ENCODE data around the gene CCL13. TPM values are rescaled to one million over a fixed set of nuclear protein-coding genes. Genes with fewer than 3 reads are reported as not detected.

The CCL13 gene
- total and polyA plus RNA-seq, 10 donors: 0.12 to 0.54 TPM; not detected in 8

DNA sequence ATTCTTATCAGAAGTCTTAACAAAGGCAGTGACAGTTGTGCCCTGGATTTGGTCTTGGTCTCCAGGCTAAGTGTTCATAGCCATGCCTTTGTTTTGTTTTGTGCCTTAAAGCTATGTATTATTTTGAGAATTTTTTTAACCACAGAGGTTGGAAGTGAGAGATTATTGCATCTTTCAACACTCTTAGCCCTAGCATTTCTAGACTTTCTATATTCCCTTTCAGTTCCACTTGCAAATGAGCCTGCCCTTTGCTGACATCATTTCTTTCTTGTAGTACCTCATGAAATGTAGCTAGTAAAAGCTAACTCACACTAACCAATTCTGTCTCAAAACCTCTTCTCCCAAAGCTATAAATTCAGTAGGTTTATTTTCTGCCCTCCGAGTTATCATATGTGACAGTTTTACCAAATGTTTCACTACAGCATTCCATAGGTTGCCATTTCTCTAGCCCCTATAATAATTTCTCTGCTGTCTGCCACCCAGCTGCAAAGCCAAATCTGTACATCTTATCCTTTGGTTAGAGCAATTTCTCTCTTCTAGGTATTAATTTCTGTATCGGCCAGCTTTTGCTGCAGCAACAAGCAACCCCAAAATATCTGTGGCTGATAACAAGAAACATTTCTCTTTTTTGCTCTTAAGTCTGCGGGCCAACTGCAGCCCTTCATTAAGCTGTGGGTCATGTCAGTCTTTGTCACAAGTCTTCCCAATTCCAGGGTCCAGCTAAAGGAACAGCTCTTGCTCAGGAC lies 21.0 kb downstream of the CCL13 start:
- DNase-seq: no peak
- peak overlapping the region in 2 of 8 donors; percentile 16 to 21 for H3K27ac ChIP-seq
- H3K4me3 ChIP-seq: no peak overlapping the region
- no peaks in the 10 kb centered on the region for H3K36me3 ChIP-seq
- WGBS, 5 donors: 85 to 92% (median 90%) methylated on average over 3 of the region's 3 CpGs
- no peaks in the 10 kb centered on the region for H3K27me3 ChIP-seq (replicated peaks in 1 of 7)
- TF ChIP-seq POLR2A (IDR thresholded peaks at IDR 0.05) (no peak), POLR2AphosphoS5 (IDR thresholded peaks at IDR 0.05) (no peak)
- TF ChIP-seq, protein P1, sequence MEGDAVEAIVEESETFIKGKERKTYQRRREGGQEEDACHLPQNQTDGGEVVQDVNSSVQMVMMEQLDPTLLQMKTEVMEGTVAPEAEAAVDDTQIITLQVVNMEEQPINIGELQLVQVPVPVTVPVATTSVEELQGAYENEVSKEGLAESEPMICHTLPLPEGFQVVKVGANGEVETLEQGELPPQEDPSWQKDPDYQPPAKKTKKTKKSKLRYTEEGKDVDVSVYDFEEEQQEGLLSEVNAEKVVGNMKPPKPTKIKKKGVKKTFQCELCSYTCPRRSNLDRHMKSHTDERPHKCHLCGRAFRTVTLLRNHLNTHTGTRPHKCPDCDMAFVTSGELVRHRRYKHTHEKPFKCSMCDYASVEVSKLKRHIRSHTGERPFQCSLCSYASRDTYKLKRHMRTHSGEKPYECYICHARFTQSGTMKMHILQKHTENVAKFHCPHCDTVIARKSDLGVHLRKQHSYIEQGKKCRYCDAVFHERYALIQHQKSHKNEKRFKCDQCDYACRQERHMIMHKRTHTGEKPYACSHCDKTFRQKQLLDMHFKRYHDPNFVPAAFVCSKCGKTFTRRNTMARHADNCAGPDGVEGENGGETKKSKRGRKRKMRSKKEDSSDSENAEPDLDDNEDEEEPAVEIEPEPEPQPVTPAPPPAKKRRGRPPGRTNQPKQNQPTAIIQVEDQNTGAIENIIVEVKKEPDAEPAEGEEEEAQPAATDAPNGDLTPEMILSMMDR (IDR thresholded peaks at IDR 0.05 in 8 of 11, conservative IDR thresholded peaks at IDR 0.05 in 3 of 11): no peak
- no peaks in the 10 kb centered on the region for H3K9me3 ChIP-seq
- H3K4me1 ChIP-seq: peaks cover 0 to 27% (median 10%) of the 10 kb centered on the region in 6 donors
- intact Hi-C loops (cut with DNase I; ENCODE audit: low total_unique reads): no loop called here

DNA sequence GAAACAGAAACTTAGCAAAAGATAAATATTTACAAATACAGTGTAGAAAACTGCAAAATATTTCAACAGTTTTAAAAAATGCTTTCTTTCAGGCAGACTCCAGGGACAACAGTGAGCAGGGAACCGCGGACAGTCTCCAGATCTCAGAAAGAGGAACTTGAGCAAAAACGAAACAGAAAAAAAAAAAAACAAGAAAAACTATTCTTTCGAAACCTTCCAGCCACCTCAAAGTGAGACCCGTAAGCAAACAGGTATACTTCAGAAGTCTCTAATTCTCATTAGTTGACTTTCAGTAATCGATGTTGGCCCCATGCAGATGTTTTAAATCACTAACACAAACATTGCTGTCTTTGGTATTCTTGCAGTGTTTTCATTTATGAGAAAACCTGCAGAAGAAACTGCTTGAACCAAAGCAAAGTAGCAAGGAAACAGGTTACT lies 22.4 kb downstream of the CCL13 start:
- Histone ChIP-seq H3K27me3 (replicated peaks in 1 of 7) (no peaks in the 10 kb centered on the region), H3K27ac (peak overlapping the region in 3 of 8 donors; percentile 3 to 46 (median 19)), H3K4me3 (no peak overlapping the region), H3K36me3 (no peaks in the 10 kb centered on the region), H3K9me3 (no peaks in the 10 kb centered on the region), H3K4me1 (peaks cover 0 to 34% (median 12%) of the 10 kb centered on the region in 6 donors)
- 9 to 23% (median 19%) methylated on average over 6 of the region's 6 CpGs for WGBS, 5 donors
- TF ChIP-seq, protein P1 (IDR thresholded peaks at IDR 0.05 in 8 of 11, conservative IDR thresholded peaks at IDR 0.05 in 3 of 11): no peak
- TF ChIP-seq POLR2A (IDR thresholded peaks at IDR 0.05) (no peak), POLR2AphosphoS5 (IDR thresholded peaks at IDR 0.05) (no peak)
- intact Hi-C loops (cut with DNase I; ENCODE audit: low total_unique reads): no loop called here
- no peak for DNase-seq

DNA sequence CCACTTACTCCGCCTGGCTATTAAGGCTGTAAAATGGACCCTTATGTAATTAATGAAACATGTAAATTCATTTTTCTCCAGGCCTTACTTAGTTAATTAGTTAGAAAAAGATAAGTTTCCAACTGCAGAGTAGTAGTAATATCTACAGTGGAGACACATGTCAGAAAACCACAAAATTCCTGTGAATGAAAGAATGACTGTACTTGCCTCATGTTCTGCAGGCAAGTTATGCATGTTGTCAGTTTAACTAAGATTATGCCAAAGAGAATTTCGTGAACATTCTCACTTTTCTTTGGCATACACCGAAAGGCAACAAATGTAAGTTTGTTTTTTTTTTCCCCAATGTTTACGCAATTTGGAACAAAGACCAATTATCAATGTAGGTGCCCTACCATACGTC lies 23.6 kb downstream of the CCL13 start:
- Histone ChIP-seq H3K4me1 (peaks cover 0 to 34% (median 12%) of the 10 kb centered on the region in 6 donors), H3K4me3 (no peak overlapping the region), H3K36me3 (no peaks in the 10 kb centered on the region), H3K27ac (no peak overlapping the region), H3K27me3 (replicated peaks in 1 of 7) (no peaks in the 10 kb centered on the region), H3K9me3 (no peaks in the 10 kb centered on the region)
- TF ChIP-seq POLR2A (IDR thresholded peaks at IDR 0.05) (no peak), POLR2AphosphoS5 (IDR thresholded peaks at IDR 0.05) (no peak)
- TF ChIP-seq, protein P1 (IDR thresholded peaks at IDR 0.05 in 8 of 11, conservative IDR thresholded peaks at IDR 0.05 in 3 of 11): no peak
- DNase-seq: no peak
- 79 to 86% (median 85%) methylated on average over 5 of the region's 5 CpGs for WGBS, 5 donors
- intact Hi-C loops (cut with DNase I; ENCODE audit: low total_unique reads): no loop called here

DNA sequence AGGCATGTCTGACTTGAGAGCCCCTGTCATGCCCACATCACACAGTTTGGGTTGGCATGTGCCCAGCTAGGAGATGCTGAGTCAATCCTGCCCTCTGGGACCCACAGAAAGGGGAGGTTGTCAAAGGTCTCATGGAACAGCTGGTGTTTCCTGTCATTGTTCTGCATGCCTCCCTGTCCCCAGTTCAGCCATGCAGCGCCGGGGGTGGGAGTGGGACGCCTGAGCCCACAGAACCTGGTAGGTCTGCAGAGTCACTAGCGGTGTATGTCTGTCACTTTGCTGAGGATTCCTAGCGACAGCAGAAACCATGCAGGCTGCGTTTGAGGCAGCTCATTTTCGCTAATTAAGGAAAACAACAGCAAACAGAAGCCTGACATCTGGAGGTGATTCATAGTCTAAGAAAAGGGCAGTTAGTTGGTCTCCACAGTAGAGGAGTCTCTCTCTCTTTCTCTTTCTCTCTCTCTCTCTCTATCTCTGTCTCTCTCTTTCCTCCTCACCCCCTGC lies 26.4 kb downstream of the CCL13 start:
- TF ChIP-seq POLR2A (IDR thresholded peaks at IDR 0.05) (no peak), POLR2AphosphoS5 (IDR thresholded peaks at IDR 0.05) (no peak)
- TF ChIP-seq, protein P1 (IDR thresholded peaks at IDR 0.05 in 8 of 11, conservative IDR thresholded peaks at IDR 0.05 in 3 of 11): no peak
- intact Hi-C loops (cut with DNase I; ENCODE audit: low total_unique reads): no loop called here
- Histone ChIP-seq H3K27ac (peak overlapping the region in 1 of 8 donors; percentile 26), H3K9me3 (no peaks in the 10 kb centered on the region), H3K36me3 (no peaks in the 10 kb centered on the region), H3K4me3 (no peak overlapping the region), H3K4me1 (peaks cover 0 to 35% (median 16%) of the 10 kb centered on the region in 6 donors), H3K27me3 (replicated peaks in 1 of 7) (no peaks in the 10 kb centered on the region)
- WGBS, 5 donors: 9 to 16% (median 11%) methylated on average over 5 to 7 of the region's 7 CpGs
- DNase-seq: peak; percentile 54
